Activated CD4-positive, alpha-beta T cell treated with anti-CD3 and anti-CD28 coated beads for 48 hours (primary cell): ENCODE measurements around the gene ACTA1.
"Not testable (repeated sequence)": the region's sequence is repeated elsewhere in the genome, so short reads cannot be mapped to it uniquely, and the experiment has no call there.

Source experiments
- DNase-seq: peaks from one replicate; pipeline ENCODE4 v3.0.0-alpha.2; 2020

ACTA1 gene

GRCh38 chr1:229407206-229408026 lies 26.5 kb downstream of the ACTA1 start:
- DNase-seq: no peak

GRCh38 chr1:229406798-229407197 lies 27.1 kb downstream of the ACTA1 start:
- no peak for DNase-seq

- DNase-seq: no peak
Observed at GRCh38 chr1:229403573-229403972, 30.3 kb downstream of the ACTA1 start.

DNA sequence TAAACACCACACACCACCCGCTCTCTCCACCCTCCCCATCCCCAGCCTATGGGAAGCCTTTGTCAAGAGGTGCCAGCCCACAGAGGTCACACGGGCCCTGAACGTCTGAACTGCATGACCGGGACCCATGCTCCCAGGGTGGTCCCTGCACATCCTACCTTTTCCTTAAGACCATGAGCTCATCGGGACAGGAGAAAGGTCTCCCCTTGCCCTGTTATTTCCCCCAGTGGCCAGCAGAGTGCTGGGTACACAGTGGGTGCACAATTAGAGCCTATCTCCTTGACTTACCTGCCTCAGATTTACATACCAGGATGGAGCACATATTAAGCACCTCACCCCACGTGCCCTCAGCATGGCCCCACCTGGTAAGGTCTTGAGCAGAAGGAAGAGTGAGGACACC lies 30.9 kb downstream of the ACTA1 start:
- DNase-seq: no peak

DNA sequence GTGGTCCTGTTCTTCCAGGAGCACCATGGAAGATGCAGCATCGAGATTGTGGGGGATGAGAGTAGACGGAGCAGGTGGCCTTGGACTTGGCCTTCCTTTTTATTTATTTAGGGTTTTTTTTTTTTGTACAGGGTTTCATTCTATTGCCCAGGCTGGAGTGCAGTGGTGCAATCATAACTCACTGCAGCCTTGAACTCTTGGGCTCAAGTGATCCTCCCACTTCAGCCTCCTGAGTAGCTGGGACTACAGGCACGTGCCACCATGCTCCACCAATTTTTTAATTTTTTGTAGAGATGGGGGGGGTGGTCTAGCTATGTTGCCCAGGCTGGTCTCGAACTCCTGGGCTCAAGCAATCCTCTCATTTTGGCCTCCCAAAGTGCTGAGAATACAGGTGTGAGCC lies 31.6 kb downstream of the ACTA1 start:
- DNase-seq: not testable (repeated sequence)

GRCh38 chr1:229397762-229398161 lies 36.1 kb downstream of the ACTA1 start:
- DNase-seq: no peak

- no peak for DNase-seq
Observed at GRCh38 chr1:229396585-229397206, 37.2 kb downstream of the ACTA1 start.

DNA sequence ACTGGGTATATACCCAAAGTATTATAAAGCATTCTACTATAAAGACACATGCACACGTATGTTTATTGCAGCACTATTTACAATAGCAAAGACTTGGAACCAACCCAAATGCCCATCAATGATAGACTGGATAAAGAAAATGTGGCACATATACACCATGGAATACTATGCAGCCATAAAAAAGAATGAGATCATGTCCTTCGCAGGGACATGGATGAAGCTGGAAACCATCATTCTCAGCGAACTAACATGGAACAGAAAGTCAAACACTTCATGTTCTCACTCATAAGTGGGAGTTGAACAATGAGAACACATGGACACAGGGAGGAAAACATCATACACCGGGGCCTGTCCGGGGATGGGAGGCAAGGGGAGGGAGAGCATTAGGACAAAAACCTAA lies 39.4 kb downstream of the ACTA1 start:
- DNase-seq: not testable (repeated sequence)

GRCh38 chr1:229392936-229393335 lies 41.0 kb downstream of the ACTA1 start:
- DNase-seq: no peak

DNA sequence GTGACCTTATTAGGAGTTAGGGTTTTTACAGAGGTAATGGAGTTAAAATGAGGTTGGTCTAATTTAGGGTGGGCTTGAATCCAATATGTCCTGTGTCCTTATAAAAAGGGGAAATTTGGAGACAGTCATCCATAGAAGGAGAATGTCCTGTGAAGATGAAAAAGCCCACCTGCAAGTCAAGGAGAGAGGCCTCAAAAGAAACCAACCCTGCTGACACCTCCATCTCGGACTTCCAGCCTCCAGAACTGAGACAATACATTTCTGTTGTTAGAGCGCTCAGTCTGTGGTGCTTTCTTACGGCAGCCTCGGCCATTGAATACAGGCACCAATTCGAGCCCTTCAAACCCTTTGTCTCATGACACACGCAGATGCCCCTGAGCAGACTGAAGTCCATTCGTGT lies 43.8 kb downstream of the ACTA1 start:
- no peak for DNase-seq

GRCh38 chr1:229388897-229389580 lies 44.9 kb downstream of the ACTA1 start:
- DNase-seq: no peak

DNA sequence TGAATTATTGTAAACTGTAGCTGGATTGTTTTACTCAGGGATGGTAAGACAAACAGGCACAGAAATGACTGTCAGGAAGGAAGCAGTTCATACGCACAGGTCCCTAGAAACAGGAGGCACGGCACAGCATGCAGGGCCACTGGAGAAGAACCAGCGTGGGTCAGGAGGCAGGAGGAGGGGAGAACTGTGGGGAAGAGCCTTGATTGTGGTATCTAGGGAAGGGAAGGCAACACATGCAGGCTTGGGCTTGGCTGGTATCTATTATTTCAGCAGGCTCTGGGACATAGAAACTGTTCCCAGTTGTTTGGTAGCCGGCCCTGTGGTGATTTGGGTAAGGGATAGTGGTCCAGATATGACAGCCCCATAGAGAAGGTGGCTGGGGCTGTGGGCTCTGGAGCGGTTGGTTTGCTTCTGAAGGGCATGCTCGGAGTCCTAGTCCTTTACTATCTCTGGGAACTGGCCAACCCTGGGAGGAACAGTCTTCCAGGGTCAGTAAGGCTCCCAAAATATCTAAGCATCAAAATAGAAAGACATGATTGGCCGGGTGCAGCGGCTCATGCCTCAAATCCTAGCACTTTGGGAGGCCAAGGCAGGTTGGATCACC lies 47.9 kb downstream of the ACTA1 start:
- DNase-seq: no peak

DNA sequence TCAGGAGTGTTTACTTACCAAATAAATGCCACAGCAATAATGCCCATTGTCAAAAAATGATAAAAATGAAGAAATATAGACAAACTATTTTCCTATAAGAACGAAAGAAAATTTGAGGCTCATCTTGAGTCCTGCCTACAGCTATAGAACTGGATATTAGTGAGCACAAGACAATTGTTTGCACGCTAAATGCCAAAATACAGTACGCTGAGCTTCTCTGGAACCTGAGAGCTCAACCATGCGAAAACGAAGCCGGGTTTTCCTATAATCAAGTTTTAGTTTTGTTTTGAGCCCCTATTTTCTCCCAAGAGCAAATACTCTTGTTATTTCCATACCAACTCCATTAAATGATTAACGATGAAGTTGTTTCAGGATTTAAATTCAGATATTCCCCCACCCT lies 49.1 kb downstream of the ACTA1 start:
- DNase-seq: no peak

DNA sequence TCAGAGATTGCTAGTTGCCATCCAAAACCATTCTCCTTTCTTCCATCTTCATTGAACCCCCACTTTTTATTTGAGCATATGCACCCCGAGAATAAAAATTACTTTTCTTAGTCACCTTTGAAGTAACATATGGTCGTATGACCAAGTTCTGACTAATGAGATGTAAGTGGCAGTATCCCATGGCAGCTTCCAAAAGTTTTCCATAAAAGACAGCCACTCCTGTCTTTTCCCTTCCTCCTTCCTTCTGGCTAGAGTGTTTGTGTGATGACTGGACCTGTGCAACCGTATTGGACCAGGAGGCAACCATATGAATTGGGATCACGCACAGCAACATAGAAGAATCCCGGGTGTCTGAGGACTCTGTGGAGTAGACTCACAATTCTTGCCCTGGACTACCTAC lies 49.9 kb downstream of the ACTA1 start:
- no peak for DNase-seq

GRCh38 chr1:229383188-229383587 lies 50.7 kb downstream of the ACTA1 start:
- no peak for DNase-seq
